NCI-H2196 treated with DMSO at 0.1 percent for 48 hours (cell line): Measurements from ENCODE around the gene SLF2.
"Not testable (repeated sequence)": the region's sequence is repeated elsewhere in the genome, so short reads cannot be mapped to it uniquely, and the experiment has no call there.

Source experiments
- DNase-seq: peaks from one replicate; lab custom pipeline; 2025; ENCODE audit not compliant: unreplicated experiment; lab: John Stamatoyannopoulos, UW

The SLF2 gene

GRCh38 chr10:100943508-100943907 is 30.7 kb downstream of the SLF2 start:
- DNase-seq, result no peak

DNA sequence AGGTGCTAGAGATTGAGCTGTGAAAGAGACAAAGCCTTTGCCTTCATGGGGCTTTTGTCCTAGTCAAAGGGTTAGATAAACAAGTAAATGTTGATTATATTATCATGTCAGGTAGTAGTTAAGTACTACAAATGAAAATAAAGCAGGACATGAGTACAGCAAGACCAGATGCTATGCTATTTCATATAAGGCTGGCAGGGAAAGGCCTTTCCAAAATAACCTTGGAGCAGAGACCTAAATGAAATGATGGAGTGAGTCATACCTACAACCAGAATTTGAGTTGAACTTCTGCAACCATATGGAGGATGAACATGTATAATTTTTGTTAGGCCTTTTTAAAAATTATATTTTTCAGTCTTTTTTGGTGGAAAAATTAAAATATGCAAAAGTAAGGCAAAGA is 33.0 kb downstream of the SLF2 start:
- no peak for DNase-seq

GRCh38 chr10:100948916-100949315 is 36.2 kb downstream of the SLF2 start:
- DNase-seq, result no peak

- DNase-seq, result no peak
Measured at GRCh38 chr10:100960251-100960650, 47.5 kb downstream of the SLF2 start.

- DNase-seq, result no peak
Measured at GRCh38 chr10:100962351-100963080, 49.8 kb downstream of the SLF2 start.

GRCh38 chr10:100963826-100964225 is 51.1 kb downstream of the SLF2 start:
- DNase-seq, result no peak

- no peak for DNase-seq
Measured at GRCh38 chr10:100965820-100966219, 53.1 kb downstream of the SLF2 start.

GRCh38 chr10:100966887-100967286 is 54.1 kb downstream of the SLF2 start:
- no peak for DNase-seq

DNA sequence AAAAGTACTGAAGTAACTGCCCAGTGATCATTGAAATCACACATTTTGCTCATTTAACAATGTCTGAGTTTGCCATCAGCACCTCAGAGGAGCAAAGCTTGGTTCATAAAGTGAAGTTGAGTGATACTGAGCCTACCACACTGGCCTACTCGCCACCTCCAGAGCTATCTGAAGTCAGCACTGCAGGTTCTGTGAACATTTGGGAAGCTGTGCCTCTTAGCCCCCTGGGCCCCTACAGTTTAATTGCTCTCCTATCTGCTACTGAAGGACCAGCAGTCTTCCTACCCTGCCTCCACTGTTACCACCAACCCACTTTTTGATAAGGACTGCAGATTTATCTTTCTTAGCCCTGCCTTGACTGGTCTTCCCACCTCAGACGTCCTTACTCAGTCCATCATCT is 54.6 kb downstream of the SLF2 start:
- no peak for DNase-seq

- DNase-seq, result no peak
Measured at GRCh38 chr10:100968062-100968736, 55.4 kb downstream of the SLF2 start.

- DNase-seq, result no peak
Measured at GRCh38 chr10:100968863-100969186, 56.1 kb downstream of the SLF2 start.

- DNase-seq, result no peak
Measured at GRCh38 chr10:100969187-100970075, 56.7 kb downstream of the SLF2 start, which contains the start of gene SEMA4G. TSS of gene SEMA4G (plus strand) at chr10:100969504. CDS start at chr10:100972913, 3,409 bp downstream.

- no peak for DNase-seq
Measured at GRCh38 chr10:100970076-100970913, 57.5 kb downstream of the SLF2 start.

GRCh38 chr10:100970914-100971811 is 58.4 kb downstream of the SLF2 start:
- DNase-seq, result no peak

DNA sequence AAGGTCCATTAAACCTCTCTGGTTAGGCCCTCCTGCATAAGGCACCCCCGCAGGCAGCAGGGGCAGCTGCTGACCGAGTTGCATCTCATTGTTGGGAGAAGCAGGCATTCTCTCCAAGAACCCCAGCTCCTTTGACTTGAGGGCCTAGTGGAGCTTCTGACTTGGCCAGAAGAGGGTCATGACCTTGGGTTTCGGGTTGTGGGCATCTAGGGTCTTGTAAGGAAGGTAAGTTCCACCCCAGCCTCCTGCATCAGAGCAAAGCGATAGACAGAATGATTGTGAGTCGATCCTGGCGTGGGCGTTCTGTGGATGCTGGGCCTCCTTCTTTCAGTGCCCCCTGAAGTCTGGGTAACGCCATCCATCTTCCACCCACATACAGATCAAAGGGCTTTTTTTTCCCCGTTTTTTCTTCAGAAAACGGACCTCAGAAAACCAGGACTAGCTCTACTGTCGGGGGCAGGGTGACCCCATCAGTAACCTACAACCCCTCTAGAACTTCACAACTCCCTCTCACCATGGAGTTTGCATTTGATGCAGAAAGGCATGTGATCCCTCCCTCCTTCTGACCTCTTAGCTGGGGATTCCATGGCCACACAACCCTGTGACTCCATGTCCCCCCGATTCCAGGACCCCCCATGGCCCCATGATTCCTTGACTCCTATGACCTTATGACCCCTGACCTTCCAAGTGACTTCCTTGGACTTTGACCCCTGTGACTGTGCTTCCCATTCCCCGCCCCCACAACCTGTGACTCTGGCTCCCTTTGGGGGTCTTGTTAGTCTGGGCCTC is 59.5 kb downstream of the SLF2 start:
- no peak for DNase-seq

GRCh38 chr10:100972904-100973535 is 60.3 kb downstream of the SLF2 start:
- no peak for DNase-seq

GRCh38 chr10:100975397-100975796 is 62.6 kb downstream of the SLF2 start:
- DNase-seq, result not testable (repeated sequence)

GRCh38 chr10:100976906-100977305 is 64.1 kb downstream of the SLF2 start:
- DNase-seq, result no peak

DNA sequence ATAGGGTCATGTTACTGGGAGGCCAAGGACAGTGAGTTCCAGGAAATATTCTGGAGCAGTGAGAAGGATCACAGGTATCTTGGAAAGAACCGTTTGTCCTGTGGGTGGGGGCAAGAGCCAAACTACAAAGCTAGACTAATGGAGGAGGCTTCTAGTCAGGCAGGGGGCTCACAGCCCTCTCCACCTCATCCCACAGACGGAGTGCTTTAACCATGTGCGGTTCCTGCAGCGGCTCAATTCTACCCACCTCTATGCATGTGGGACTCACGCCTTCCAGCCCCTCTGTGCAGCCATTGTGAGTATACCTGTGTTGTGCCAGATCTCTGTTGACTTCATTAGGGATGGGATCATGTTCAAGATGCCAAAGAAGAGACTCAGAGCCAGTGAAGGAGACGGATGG is 64.7 kb downstream of the SLF2 start:
- DNase-seq, result no peak
